ENCODE measurements around the gene DHRSX. TPM values are rescaled to one million over a fixed set of nuclear protein-coding genes. Genes with fewer than 3 reads are reported as not detected.
A peak's percentile ranks its signal among the peaks of the same experiment; 100 is the strongest.
"Not testable (repeated sequence)": the region's sequence is repeated elsewhere in the genome, so short reads cannot be mapped to it uniquely, and the experiment has no call there.

Gene DHRSX
- total and polyA plus RNA-seq, 7 donors = 5.6 to 19.3 (median 9.6) TPM

GRCh38 chrX:2369206-2369605 is 131.6 kb downstream of the DHRSX start:
- Histone ChIP-seq H3K36me3 (ENCODE audit: insufficient read depth in 1 of 2, low read depth in 1 of 2) (no peaks in the 10 kb centered on the region), H3K4me3 (no peak overlapping the region), H3K9me3 (no peaks in the 10 kb centered on the region), H3K27ac (no peak overlapping the region), H3K27me3 (ENCODE audit: insufficient read depth in 3 of 3, low read length in 2 of 3) (no peaks in the 10 kb centered on the region), H3K4me1 (no peaks in the 10 kb centered on the region)
- 92 to 95% (median 93%) methylated on average over 5 of the region's 5 CpGs for WGBS, 3 donors
- ATAC-seq (no peak), DNase-seq (no peak)
- TF ChIP-seq CTCF (IDR thresholded peaks at IDR 0.05) = no peak
- intact Hi-C loops (cut with DNase I) = no loop called here

- Histone ChIP-seq H3K27ac (no peak overlapping the region), H3K27me3 (ENCODE audit: insufficient read depth in 3 of 3, low read length in 2 of 3) (no peaks in the 10 kb centered on the region), H3K4me3 (no peak overlapping the region), H3K36me3 (ENCODE audit: insufficient read depth in 1 of 2, low read depth in 1 of 2) (no peaks in the 10 kb centered on the region), H3K9me3 (no peaks in the 10 kb centered on the region), H3K4me1 (no peaks in the 10 kb centered on the region)
- DNase-seq = no peak
- no peak for ATAC-seq
- intact Hi-C loops (cut with DNase I) = no loop called here
- 88 to 92% (median 89%) methylated on average over 9 of the region's 9 CpGs for WGBS, 3 donors
- TF ChIP-seq CTCF (IDR thresholded peaks at IDR 0.05) = no peak
Observed at GRCh38 chrX:2360731-2361130, 140.0 kb downstream of the DHRSX start.

- H3K9me3 ChIP-seq; H3K4me1 ChIP-seq; H3K36me3 ChIP-seq (ENCODE audit: insufficient read depth in 1 of 2, low read depth in 1 of 2); intact Hi-C loops (cut with DNase I); ATAC-seq; H3K27me3 ChIP-seq (ENCODE audit: insufficient read depth in 3 of 3, low read length in 2 of 3); H3K27ac ChIP-seq; H3K4me3 ChIP-seq; DNase-seq: not testable (repeated sequence)
- WGBS, 3 donors = 88 to 99% (median 98%) methylated on average over 4 of the region's 4 CpGs
Observed at GRCh38 chrX:2359522-2359921, 141.3 kb downstream of the DHRSX start.

GRCh38 chrX:2351999-2352995 is 148.5 kb downstream of the DHRSX start:
- Histone ChIP-seq H3K4me1 (peaks cover 3% of the 10 kb centered on the region), H3K27ac (peak overlapping the region; percentile 49), H3K4me3 (no peak overlapping the region), H3K9me3 (no peaks in the 10 kb centered on the region), H3K36me3 (ENCODE audit: insufficient read depth in 1 of 2, low read depth in 1 of 2) (no peaks in the 10 kb centered on the region), H3K27me3 (ENCODE audit: insufficient read depth in 3 of 3, low read length in 2 of 3) (no peaks in the 10 kb centered on the region)
- ATAC-seq (peak; percentile 64 to 83 (median 69)), DNase-seq (peak in 1 of 2 donors; percentile 20)
- 86 to 88% (median 87%) methylated on average over 19 of the region's 19 CpGs for WGBS, 3 donors
- intact Hi-C loops (cut with DNase I) = no loop called here
- TF ChIP-seq CTCF (IDR thresholded peaks at IDR 0.05) = no peak

- Histone ChIP-seq H3K4me1 (peaks cover 3% of the 10 kb centered on the region), H3K27me3 (ENCODE audit: insufficient read depth in 3 of 3, low read length in 2 of 3) (no peaks in the 10 kb centered on the region), H3K27ac (peak overlapping the region; percentile 49), H3K4me3 (no peak overlapping the region), H3K36me3 (ENCODE audit: insufficient read depth in 1 of 2, low read depth in 1 of 2) (no peaks in the 10 kb centered on the region), H3K9me3 (no peaks in the 10 kb centered on the region)
- DNase-seq = no peak
- ATAC-seq = peak; percentile 68 to 92 (median 91)
- intact Hi-C loops (cut with DNase I) = no loop called here
- TF ChIP-seq CTCF (IDR thresholded peaks at IDR 0.05) = no peak
Observed at GRCh38 chrX:2351321-2351720, 149.5 kb downstream of the DHRSX start.

- ATAC-seq; H3K4me3 ChIP-seq; H3K36me3 ChIP-seq (ENCODE audit: insufficient read depth in 1 of 2, low read depth in 1 of 2); H3K27me3 ChIP-seq (ENCODE audit: insufficient read depth in 3 of 3, low read length in 2 of 3); H3K27ac ChIP-seq; DNase-seq; intact Hi-C loops (cut with DNase I); H3K4me1 ChIP-seq; H3K9me3 ChIP-seq: not testable (repeated sequence)
- WGBS, 3 donors = 82 to 98% (median 93%) methylated on average over 4 of the region's 4 CpGs
Observed at GRCh38 chrX:2350703-2351102, 150.1 kb downstream of the DHRSX start.

GRCh38 chrX:2350036-2350435 is 150.7 kb downstream of the DHRSX start:
- H3K4me3 ChIP-seq; H3K36me3 ChIP-seq (ENCODE audit: insufficient read depth in 1 of 2, low read depth in 1 of 2); H3K27me3 ChIP-seq (ENCODE audit: insufficient read depth in 3 of 3, low read length in 2 of 3); intact Hi-C loops (cut with DNase I); H3K9me3 ChIP-seq; H3K27ac ChIP-seq; H3K4me1 ChIP-seq; DNase-seq; ATAC-seq: not testable (repeated sequence)
- 95 to 100% (median 97%) methylated on average over 9 of the region's 9 CpGs for WGBS, 3 donors

Measured in psoas muscle (tissue), 8 donors.